Measurements from ENCODE around the gene TMEM135.
"Not testable (repeated sequence)": the region's sequence is repeated elsewhere in the genome, so short reads cannot be mapped to it uniquely, and the experiment has no call there.

Gene TMEM135

GRCh38 chr11:86996953-86997570 lies 40.7 kb upstream of the TMEM135 start:
- H3K4me3 ChIP-seq (replicated peaks; ENCODE audit: low read depth, low read length): no peak overlapping the region
- no peak for TF ChIP-seq CTCF (IDR thresholded peaks at IDR 0.05; ENCODE audit: low read length, missing control alignments)
- no peak for DNase-seq (ENCODE audit: low read depth)

GRCh38 chr11:86999388-86999787 lies 38.3 kb upstream of the TMEM135 start:
- DNase-seq (ENCODE audit: low read depth): no peak
- no peak for TF ChIP-seq CTCF (IDR thresholded peaks at IDR 0.05; ENCODE audit: low read length, missing control alignments)
- H3K4me3 ChIP-seq (replicated peaks; ENCODE audit: low read depth, low read length): no peak overlapping the region

- peak; percentile 23 for DNase-seq (ENCODE audit: low read depth)
- no peak for TF ChIP-seq CTCF (IDR thresholded peaks at IDR 0.05; ENCODE audit: low read length, missing control alignments)
- H3K4me3 ChIP-seq (replicated peaks; ENCODE audit: low read depth, low read length): no peak overlapping the region
Measured at GRCh38 chr11:86999859-87000753, 37.6 kb upstream of the TMEM135 start.

- no peak overlapping the region for H3K4me3 ChIP-seq (replicated peaks; ENCODE audit: low read depth, low read length)
- no peak for TF ChIP-seq CTCF (IDR thresholded peaks at IDR 0.05; ENCODE audit: low read length, missing control alignments)
- no peak for DNase-seq (ENCODE audit: low read depth)
Measured at GRCh38 chr11:87002918-87003317, 34.8 kb upstream of the TMEM135 start.

- DNase-seq (ENCODE audit: low read depth): not testable (repeated sequence)
Measured at GRCh38 chr11:87004281-87004680, 33.5 kb upstream of the TMEM135 start.

GRCh38 chr11:87005569-87005921 lies 32.2 kb upstream of the TMEM135 start:
- no peak overlapping the region for H3K4me3 ChIP-seq (replicated peaks; ENCODE audit: low read depth, low read length)
- TF ChIP-seq CTCF (IDR thresholded peaks at IDR 0.05; ENCODE audit: low read length, missing control alignments): no peak
- DNase-seq (ENCODE audit: low read depth): no peak

More at GRCh38 chr11:87004281-87004680, 33.5 kb upstream of the TMEM135 start:
- H3K4me3 ChIP-seq (replicated peaks; ENCODE audit: low read depth, low read length): not testable (repeated sequence)

GRCh38 chr11:87006035-87006434 lies 31.7 kb upstream of the TMEM135 start:
- no peak overlapping the region for H3K4me3 ChIP-seq (replicated peaks; ENCODE audit: low read depth, low read length)
- TF ChIP-seq CTCF (IDR thresholded peaks at IDR 0.05; ENCODE audit: low read length, missing control alignments): no peak
- no peak for DNase-seq (ENCODE audit: low read depth)
